HCT116 (cell line): ENCODE results near the gene FSD2. TPM values are rescaled to one million over a fixed set of nuclear protein-coding genes. Genes with fewer than 3 reads are reported as not detected.

Experiments used
- ATAC-seq: fragments of 200-7000 bp; cut with Tn5 transposase; 2 replicates; pipeline ENCODE4 v1.9.1; 2020; ENCODE audit warnings: mild to moderate bottlenecking, moderate library complexity
- BruUV-seq: library from RNA; stranded (reverse); fragments of 400-500 nt; replicated peaks from 2 replicates; lab custom pipeline; 2021; lab: Mats Ljungman, UMichigan
- CTCF ChIA-PET: fragments of 300-600 bp; sonication (Branson Sonifier 250); formaldehyde crosslinking; loops from one replicate; lab custom pipeline; 2021; ENCODE audit warnings: antibody characterized with exemption; lab: Charles Lee
- POLR2A ChIA-PET: fragments of 300-600, 350-600 bp; sonication (Branson Sonifier 250); formaldehyde crosslinking; loops from one replicate; lab custom pipeline; 2021; ENCODE audit warnings: antibody characterized with exemption; lab: Charles Lee
- RAD21 ChIA-PET, 2 experiments: fragments of 300-600 bp; sonication (Branson Sonifier 250); formaldehyde crosslinking; loops; one replicate each; lab custom pipeline; 2023; ENCODE audit warnings: low total read pairs in 2 of 2; ENCODE audit not compliant: uncharacterized antibody in 2 of 2, unreplicated experiment in 2 of 2, low non-redundant PET in 1 of 2; lab: Charles Lee
- DNase-seq: peaks from one replicate; pipeline ENCODE4 v3.0.0-alpha.2; 2010; ENCODE audit warnings: low read depth, low spot score
- H2AFZ ChIP-seq: fragments of 200-600 bp; shearing (Covaris generic), sonication (generic); 2 replicates; pipeline ENCODE4 v1.6.1; 2017; ENCODE audit warnings: low read depth, mixed run types, mixed read lengths, antibody characterized with exemption, low read length; ENCODE audit not compliant: poor library complexity, severe bottlenecking
- H3K27ac ChIP-seq: 2 replicates; pipeline ENCODE4 v1.5.1; 2012; ENCODE audit warnings: low read depth, low read length
- H3K27me3 ChIP-seq: fragments of 200-600 bp; sonication (generic); 2 replicates; pipeline ENCODE4 v1.6.1; 2016; ENCODE audit warnings: mixed run types, low read length, mixed read lengths; ENCODE audit not compliant: insufficient read depth
- H3K36me3 ChIP-seq, 2 experiments: fragments of 200-500 bp in 1 of 2; fragments of 200-600 bp in 1 of 2; sonication (Bioruptor generic) in 1 of 2; sonication (generic) in 1 of 2; 2 replicates each; pipeline versions ENCODE4 v1.5.1 to v1.6.1; 2014 to 2016; ENCODE audit warnings: low read length in 2 of 2, inconsistent platforms in 1 of 2, mixed read lengths in 1 of 2, mixed run types in 1 of 2; ENCODE audit not compliant: insufficient read depth in 2 of 2, control insufficient read depth in 1 of 2
- H3K4me1 ChIP-seq, 2 experiments: fragments of 200-600 bp in 1 of 2; sonication (generic) in 1 of 2; 2 replicates each; pipeline versions ENCODE4 v1.5.1 to v1.6.1; 2012 to 2017; ENCODE audit warnings: low read length in 2 of 2, inconsistent platforms in 1 of 2, mild to moderate bottlenecking in 1 of 2, mixed read lengths in 1 of 2, mixed run types in 1 of 2, moderate library complexity in 1 of 2; ENCODE audit not compliant: insufficient read depth in 2 of 2, control insufficient read depth in 1 of 2
- H3K4me2 ChIP-seq: fragments of 200-600 bp; sonication (generic); 2 replicates; pipeline ENCODE4 v1.6.1; 2017; ENCODE audit warnings: mixed run types, low read length, mixed read lengths
- H3K4me3 ChIP-seq, 2 experiments: fragments of 200-600 bp in 1 of 2; sonication (generic) in 1 of 2; replicated peaks in 1 of 2; 2 replicates each; pipeline ENCODE4 v1.5.1; 2011 to 2016; ENCODE audit warnings: low read length in 2 of 2, control low read depth in 1 of 2, low read depth in 1 of 2, mild to moderate bottlenecking in 1 of 2, mixed read lengths in 1 of 2, mixed run types in 1 of 2
- H3K79me2 ChIP-seq: fragments of 200-600 bp; sonication (generic); 2 replicates; pipeline ENCODE4 v1.6.1; 2017; ENCODE audit warnings: mild to moderate bottlenecking, mixed run types, low read length, moderate library complexity, mixed read lengths; ENCODE audit not compliant: insufficient read depth
- H3K9ac ChIP-seq: fragments of 200-600 bp; sonication (generic); 2 replicates; pipeline ENCODE4 v1.6.1; 2016; ENCODE audit warnings: low read length, mixed read lengths
- H3K9me2 ChIP-seq: fragments of 200-600 bp; sonication (generic), shearing (Covaris generic); 2 replicates; pipeline ENCODE4 v1.6.1; 2017; ENCODE audit warnings: mixed run types, mild to moderate bottlenecking, moderate library complexity; ENCODE audit not compliant: insufficient read depth
- H3K9me3 ChIP-seq, 2 experiments: fragments of 200-500 bp in 1 of 2; fragments of 200-600 bp in 1 of 2; sonication (Bioruptor generic) in 1 of 2; sonication (generic) in 1 of 2; 2 replicates each; pipeline ENCODE4 v1.6.1; 2014 to 2017; ENCODE audit warnings: low read length in 2 of 2, mixed read lengths in 2 of 2, inconsistent platforms in 1 of 2, low read depth in 1 of 2, mild to moderate bottlenecking in 1 of 2, mixed run types in 1 of 2, moderate library complexity in 1 of 2; ENCODE audit not compliant: control insufficient read depth in 1 of 2, insufficient read depth in 1 of 2
- H4K20me1 ChIP-seq: fragments of 200-600 bp; sonication (generic), shearing (Covaris generic); 2 replicates; pipeline ENCODE4 v1.6.1; 2017; ENCODE audit warnings: mixed run types, mild to moderate bottlenecking, moderate library complexity; ENCODE audit not compliant: insufficient read depth
- CTCF ChIP-seq, 3 experiments: fragments of 200-600 bp in 1 of 3; sonication (generic) in 1 of 3; IDR thresholded peaks in 2 of 3; conservative IDR thresholded peaks in 1 of 3; 2 replicates each; pipeline ENCODE4 v1.5.1; 2012 to 2017; ENCODE audit warnings: low read depth in 2 of 3, low read length in 2 of 3, antibody characterized with exemption in 1 of 3, borderline replicate concordance in 1 of 3, control low read depth in 1 of 3, mild to moderate bottlenecking in 1 of 3, mixed read lengths in 1 of 3, mixed run types in 1 of 3, moderate library complexity in 1 of 3; ENCODE audit not compliant: insufficient read depth in 1 of 3
- POLR2A ChIP-seq: IDR thresholded peaks from 2 replicates; pipeline ENCODE4 v1.7.0; 2011; ENCODE audit warnings: borderline replicate concordance; ENCODE audit not compliant: insufficient read depth, insufficient read length; ENCODE audit errors: extremely low read depth
- ZBTB33 ChIP-seq: IDR thresholded peaks from 2 replicates; pipeline ENCODE4 v1.6.1; 2011; ENCODE audit warnings: mild to moderate bottlenecking, low read length, moderate library complexity; ENCODE audit not compliant: insufficient replicate concordance; ENCODE audit errors: extremely low read depth
- ZNF274 ChIP-seq: fragments of 200-500 bp; sonication (Bioruptor generic); IDR thresholded peaks from 2 replicates; pipeline ENCODE4 v1.6.1; 2014; ENCODE audit warnings: mild to moderate bottlenecking, low read depth, low read length, inconsistent platforms
- intact Hi-C: fragments of 100-400 bp; cut with micrococcal nuclease; formaldehyde crosslinking; loops from 2 replicates; pipeline ENCODE4 v1.10.0; 2022
- total RNA-seq: library from RNA; stranded (reverse); gene quantifications from one replicate; pipeline ENCODE4 v1.2.1, GENCODE V29; 2021; ENCODE audit not compliant: unreplicated experiment
- TF ChIP-seq, protein P1 (sequence below): IDR thresholded peaks from 2 replicates; pipeline ENCODE4 v1.6.1; 2012; ENCODE audit warnings: low read depth
- TF ChIP-seq, protein P2 (sequence below): IDR thresholded peaks from 2 replicates; pipeline ENCODE4 v1.6.1; 2012

FSD2 gene
- total RNA-seq, 1 experiment from 2014 or later = not detected

GRCh38 chr15:82847703-82848102 is 41.8 kb upstream of the FSD2 start (continued):
- TF ChIP-seq, protein P1, sequence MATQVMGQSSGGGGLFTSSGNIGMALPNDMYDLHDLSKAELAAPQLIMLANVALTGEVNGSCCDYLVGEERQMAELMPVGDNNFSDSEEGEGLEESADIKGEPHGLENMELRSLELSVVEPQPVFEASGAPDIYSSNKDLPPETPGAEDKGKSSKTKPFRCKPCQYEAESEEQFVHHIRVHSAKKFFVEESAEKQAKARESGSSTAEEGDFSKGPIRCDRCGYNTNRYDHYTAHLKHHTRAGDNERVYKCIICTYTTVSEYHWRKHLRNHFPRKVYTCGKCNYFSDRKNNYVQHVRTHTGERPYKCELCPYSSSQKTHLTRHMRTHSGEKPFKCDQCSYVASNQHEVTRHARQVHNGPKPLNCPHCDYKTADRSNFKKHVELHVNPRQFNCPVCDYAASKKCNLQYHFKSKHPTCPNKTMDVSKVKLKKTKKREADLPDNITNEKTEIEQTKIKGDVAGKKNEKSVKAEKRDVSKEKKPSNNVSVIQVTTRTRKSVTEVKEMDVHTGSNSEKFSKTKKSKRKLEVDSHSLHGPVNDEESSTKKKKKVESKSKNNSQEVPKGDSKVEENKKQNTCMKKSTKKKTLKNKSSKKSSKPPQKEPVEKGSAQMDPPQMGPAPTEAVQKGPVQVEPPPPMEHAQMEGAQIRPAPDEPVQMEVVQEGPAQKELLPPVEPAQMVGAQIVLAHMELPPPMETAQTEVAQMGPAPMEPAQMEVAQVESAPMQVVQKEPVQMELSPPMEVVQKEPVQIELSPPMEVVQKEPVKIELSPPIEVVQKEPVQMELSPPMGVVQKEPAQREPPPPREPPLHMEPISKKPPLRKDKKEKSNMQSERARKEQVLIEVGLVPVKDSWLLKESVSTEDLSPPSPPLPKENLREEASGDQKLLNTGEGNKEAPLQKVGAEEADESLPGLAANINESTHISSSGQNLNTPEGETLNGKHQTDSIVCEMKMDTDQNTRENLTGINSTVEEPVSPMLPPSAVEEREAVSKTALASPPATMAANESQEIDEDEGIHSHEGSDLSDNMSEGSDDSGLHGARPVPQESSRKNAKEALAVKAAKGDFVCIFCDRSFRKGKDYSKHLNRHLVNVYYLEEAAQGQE = no peak
- TF ChIP-seq POLR2A (no peak), CTCF (IDR thresholded peaks at IDR 0.05 in 2 of 3, conservative IDR thresholded peaks at IDR 0.05 in 1 of 3; ENCODE audit: borderline replicate concordance in 1 of 3, insufficient read depth in 1 of 3, low read depth in 2 of 3, low read length in 2 of 3) (no peak)
- TF ChIP-seq, all 23 proteins: peak for 0

DNA sequence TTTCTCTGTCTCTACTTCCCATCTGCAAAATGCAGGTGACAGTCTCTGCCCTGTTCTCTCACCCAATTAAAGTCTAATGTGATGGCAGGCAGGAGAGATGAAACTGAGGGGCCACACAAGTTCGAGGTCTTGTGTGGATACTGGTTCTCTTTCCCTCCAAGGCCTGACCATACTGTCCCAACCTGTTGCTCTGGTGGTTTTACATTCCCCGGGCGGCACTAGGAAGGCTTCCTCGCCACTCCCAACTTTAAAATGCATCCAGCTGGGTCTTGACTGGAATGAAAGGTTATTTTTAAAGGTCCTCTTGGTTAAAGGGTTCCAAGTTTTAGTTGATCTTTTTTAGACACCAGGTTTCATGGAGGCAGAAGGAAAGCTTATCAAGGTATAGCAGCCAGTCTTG is 40.8 kb upstream of the FSD2 start:
- no peaks in the 10 kb centered on the region for H3K79me2 ChIP-seq
- peaks cover 3 to 19% of the 10 kb centered on the region in 2 experiments; a peak in 3 of 4 replicates for H3K4me1 ChIP-seq
- ChIA-PET RAD21 (no interaction called here), CTCF (interaction anchor here (1.2 kb wide), 1 partner anchor 801 kb away, joined by 3 read pairs; the partner anchor contains the start of gene MEX3B), POLR2A (no interaction called here)
- TF ChIP-seq POLR2A (no peak), ZBTB33 (no peak), ZNF274 (no peak)
- TF ChIP-seq, protein P2, sequence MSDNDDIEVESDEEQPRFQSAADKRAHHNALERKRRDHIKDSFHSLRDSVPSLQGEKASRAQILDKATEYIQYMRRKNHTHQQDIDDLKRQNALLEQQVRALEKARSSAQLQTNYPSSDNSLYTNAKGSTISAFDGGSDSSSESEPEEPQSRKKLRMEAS = no peak
- H3K9ac ChIP-seq = no peak overlapping the region
- ATAC-seq (no peak), DNase-seq (no peak)
- H3K27me3 ChIP-seq = no peaks in the 10 kb centered on the region
- no TSS peak for BruUV-seq
- no peaks in the 10 kb centered on the region for H3K9me3 ChIP-seq
- H3K36me3 ChIP-seq = no peaks in the 10 kb centered on the region
- no peaks in the 10 kb centered on the region for H3K9me2 ChIP-seq
- no peak overlapping the region for H3K4me3 ChIP-seq
- H2AFZ ChIP-seq = no peak overlapping the region
- intact Hi-C loops = loop anchor here (5.0 kb wide), 1 partner anchor 141 kb away; the partner anchor contains the start of gene RAMAC
- H3K4me2 ChIP-seq = no peak overlapping the region
- no peaks in the 10 kb centered on the region for H4K20me1 ChIP-seq
- no peak overlapping the region for H3K27ac ChIP-seq
